PFSK-1 (cell line): ENCODE data around the gene PKP1.

Experiments
- POLR2AphosphoS5 ChIP-seq: IDR thresholded peaks from 2 replicates; pipeline ENCODE4 v1.6.1; 2012; ENCODE audit warnings: low read depth, mild to moderate bottlenecking, control low read depth, low read length, moderate library complexity
- SIN3A ChIP-seq: IDR thresholded peaks from 2 replicates; pipeline ENCODE4 v1.6.1; 2012; ENCODE audit warnings: mild to moderate bottlenecking, low read length, moderate library complexity, borderline replicate concordance; ENCODE audit not compliant: insufficient read depth
- TAF1 ChIP-seq: IDR thresholded peaks from 2 replicates; pipeline ENCODE4 v1.6.1; 2012; ENCODE audit warnings: low read length, control low read depth, borderline replicate concordance; ENCODE audit not compliant: insufficient read depth
- TF ChIP-seq, protein P1 (sequence below), 2 experiments: IDR thresholded peaks; 2 replicates each; pipeline versions ENCODE4 v1.6.1 to v1.8.0; 2011 to 2012; ENCODE audit warnings: low read depth in 2 of 2, low read length in 2 of 2, control low read depth in 1 of 2, inconsistent platforms in 1 of 2, mild to moderate bottlenecking in 1 of 2, moderate library complexity in 1 of 2; ENCODE audit not compliant: insufficient read depth in 1 of 2

DNA sequence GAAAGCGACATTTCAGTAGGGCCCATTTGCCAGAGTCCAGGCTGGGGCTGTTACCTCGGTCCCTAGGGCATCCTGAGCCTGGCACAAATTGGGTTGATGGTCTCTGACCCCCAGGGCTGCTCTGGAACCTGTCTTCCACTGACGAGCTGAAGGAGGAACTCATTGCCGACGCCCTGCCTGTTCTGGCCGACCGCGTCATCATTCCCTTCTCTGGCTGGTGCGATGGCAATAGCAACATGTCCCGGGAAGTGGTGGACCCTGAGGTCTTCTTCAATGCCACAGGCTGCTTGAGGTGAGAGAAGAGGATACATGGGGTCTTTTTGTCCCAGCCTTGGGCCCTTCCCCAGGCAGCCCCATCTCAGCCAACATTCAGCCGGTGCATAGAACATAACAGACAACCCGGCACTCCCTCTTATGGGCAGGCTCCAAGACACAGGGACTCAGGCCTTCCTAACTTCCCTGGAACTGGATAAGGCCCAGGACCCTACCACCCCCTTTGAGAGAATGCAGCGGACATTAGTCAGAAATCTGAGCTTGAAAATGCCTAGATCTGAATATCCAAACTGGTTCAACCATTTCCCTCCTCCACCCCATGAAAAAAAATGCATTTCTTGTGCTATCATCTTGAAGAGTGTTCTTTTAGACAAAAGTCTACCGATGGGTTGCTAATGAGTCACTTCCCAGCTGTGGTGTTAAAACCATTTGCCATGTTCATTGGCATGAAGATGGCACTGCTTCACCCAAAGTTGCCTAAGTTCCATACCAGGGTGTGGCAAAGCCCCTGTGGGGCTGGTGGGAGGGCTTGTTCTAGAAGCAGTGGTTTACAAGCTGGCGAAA is 35.4 kb downstream of the PKP1 start:
- no peak for TF ChIP-seq POLR2AphosphoS5
- no peak for TF ChIP-seq SIN3A
- TF ChIP-seq TAF1: no peak
- TF ChIP-seq, protein P1, sequence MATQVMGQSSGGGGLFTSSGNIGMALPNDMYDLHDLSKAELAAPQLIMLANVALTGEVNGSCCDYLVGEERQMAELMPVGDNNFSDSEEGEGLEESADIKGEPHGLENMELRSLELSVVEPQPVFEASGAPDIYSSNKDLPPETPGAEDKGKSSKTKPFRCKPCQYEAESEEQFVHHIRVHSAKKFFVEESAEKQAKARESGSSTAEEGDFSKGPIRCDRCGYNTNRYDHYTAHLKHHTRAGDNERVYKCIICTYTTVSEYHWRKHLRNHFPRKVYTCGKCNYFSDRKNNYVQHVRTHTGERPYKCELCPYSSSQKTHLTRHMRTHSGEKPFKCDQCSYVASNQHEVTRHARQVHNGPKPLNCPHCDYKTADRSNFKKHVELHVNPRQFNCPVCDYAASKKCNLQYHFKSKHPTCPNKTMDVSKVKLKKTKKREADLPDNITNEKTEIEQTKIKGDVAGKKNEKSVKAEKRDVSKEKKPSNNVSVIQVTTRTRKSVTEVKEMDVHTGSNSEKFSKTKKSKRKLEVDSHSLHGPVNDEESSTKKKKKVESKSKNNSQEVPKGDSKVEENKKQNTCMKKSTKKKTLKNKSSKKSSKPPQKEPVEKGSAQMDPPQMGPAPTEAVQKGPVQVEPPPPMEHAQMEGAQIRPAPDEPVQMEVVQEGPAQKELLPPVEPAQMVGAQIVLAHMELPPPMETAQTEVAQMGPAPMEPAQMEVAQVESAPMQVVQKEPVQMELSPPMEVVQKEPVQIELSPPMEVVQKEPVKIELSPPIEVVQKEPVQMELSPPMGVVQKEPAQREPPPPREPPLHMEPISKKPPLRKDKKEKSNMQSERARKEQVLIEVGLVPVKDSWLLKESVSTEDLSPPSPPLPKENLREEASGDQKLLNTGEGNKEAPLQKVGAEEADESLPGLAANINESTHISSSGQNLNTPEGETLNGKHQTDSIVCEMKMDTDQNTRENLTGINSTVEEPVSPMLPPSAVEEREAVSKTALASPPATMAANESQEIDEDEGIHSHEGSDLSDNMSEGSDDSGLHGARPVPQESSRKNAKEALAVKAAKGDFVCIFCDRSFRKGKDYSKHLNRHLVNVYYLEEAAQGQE (IDR thresholded peaks at IDR 0.05; ENCODE audit: insufficient read depth in 1 of 2, low read depth in 2 of 2, low read length in 2 of 2): no peak
